Fibroblast of gingiva (primary cell): ENCODE results near the gene AOPEP.

Source experiments
- DNase-seq: peaks from one replicate; pipeline ENCODE4 v3.0.0-alpha.2; 2011; ENCODE audit warnings: low read depth

AOPEP gene

GRCh38 chr9:95116002-95116807 is 389.7 kb downstream of the AOPEP start:
- no peak for DNase-seq

GRCh38 chr9:95116808-95117204 is 390.3 kb downstream of the AOPEP start:
- DNase-seq: no peak

GRCh38 chr9:95118596-95118995 is 392.1 kb downstream of the AOPEP start:
- DNase-seq: no peak

GRCh38 chr9:95120781-95121370 is 394.4 kb downstream of the AOPEP start:
- DNase-seq: no peak

GRCh38 chr9:95124582-95125367 is 398.3 kb downstream of the AOPEP start:
- no peak for DNase-seq

GRCh38 chr9:95125652-95126051 is 399.2 kb downstream of the AOPEP start:
- no peak for DNase-seq

- DNase-seq: no peak
Measured at GRCh38 chr9:95126739-95127138, 400.2 kb downstream of the AOPEP start.

- DNase-seq: peak; percentile 73
Measured at GRCh38 chr9:95127249-95128176, 401.0 kb downstream of the AOPEP start.

- no peak for DNase-seq
Measured at GRCh38 chr9:95128177-95128524, 401.7 kb downstream of the AOPEP start.

- no peak for DNase-seq
Measured at GRCh38 chr9:95129476-95130291, 403.2 kb downstream of the AOPEP start.

GRCh38 chr9:95130484-95130883 is 404.0 kb downstream of the AOPEP start:
- DNase-seq: no peak

GRCh38 chr9:95131023-95131943 is 404.8 kb downstream of the AOPEP start:
- DNase-seq: peak; percentile 54

GRCh38 chr9:95132366-95133324 is 406.1 kb downstream of the AOPEP start:
- peak; percentile 34 for DNase-seq

- DNase-seq: no peak
Measured at GRCh38 chr9:95133325-95133705, 406.8 kb downstream of the AOPEP start.

- DNase-seq: no peak
Measured at GRCh38 chr9:95134457-95134881, 408.0 kb downstream of the AOPEP start.

GRCh38 chr9:95135756-95136155 is 409.3 kb downstream of the AOPEP start:
- DNase-seq: no peak
